Stimulated activated CD8-positive, alpha-beta memory T cell treated with anti-CD3 and anti-CD28 coated beads, Interleukin-15, amount 100 ng/mL, for 24 hours (primary cell): ENCODE data around the gene KHDC4.

Source experiments
- DNase-seq: peaks from one replicate; pipeline ENCODE4 v3.0.0-alpha.2; 2020; ENCODE audit warnings: low read depth

Gene KHDC4

GRCh38 chr1:155934097-155934935 is at the start of gene KHDC4:
TSS of gene KHDC4 (minus strand) at chr1:155934413. CDS start at chr1:155934373, 40 bp downstream.
- DNase-seq = peak; percentile 83

- DNase-seq = no peak
Measured at GRCh38 chr1:155983191-155984024, 49.2 kb upstream of the KHDC4 start.

- no peak for DNase-seq
Measured at GRCh38 chr1:155982106-155982505, 47.9 kb upstream of the KHDC4 start.

- no peak for DNase-seq
Measured at GRCh38 chr1:155981266-155982088, 47.3 kb upstream of the KHDC4 start.

- no peak for DNase-seq
Measured at GRCh38 chr1:155979597-155980343, 45.6 kb upstream of the KHDC4 start.

GRCh38 chr1:155978973-155979429 is 44.8 kb upstream of the KHDC4 start:
- DNase-seq = no peak

GRCh38 chr1:155978325-155978972 is 44.2 kb upstream of the KHDC4 start, which contains the start of gene ARHGEF2:
TSS of gene ARHGEF2 (minus strand) at chr1:155978547. CDS start at chr1:155978427, 120 bp downstream.
- peak; percentile 55 for DNase-seq

- DNase-seq = peak; percentile 35
Measured at GRCh38 chr1:155977690-155978324, 43.6 kb upstream of the KHDC4 start.

GRCh38 chr1:155976913-155977689 is 42.9 kb upstream of the KHDC4 start:
- no peak for DNase-seq

- no peak for DNase-seq
Measured at GRCh38 chr1:155976062-155976912, 42.1 kb upstream of the KHDC4 start.

GRCh38 chr1:155975375-155976061 is 41.3 kb upstream of the KHDC4 start:
- no peak for DNase-seq

GRCh38 chr1:155974208-155975115 is 40.2 kb upstream of the KHDC4 start:
- DNase-seq = no peak

- DNase-seq = no peak
Measured at GRCh38 chr1:155973723-155974122, 39.5 kb upstream of the KHDC4 start.

- DNase-seq = no peak
Measured at GRCh38 chr1:155971910-155972809, 37.9 kb upstream of the KHDC4 start.

GRCh38 chr1:155970531-155971167 is 36.4 kb upstream of the KHDC4 start:
- no peak for DNase-seq
